GM12864 (cell line): ENCODE data around the gene TJP2.

Experiments
- DNase-seq: peaks from one replicate; pipeline ENCODE4 v3.0.0-alpha.2; 2011; ENCODE audit warnings: low read depth
- H3K4me3 ChIP-seq: 2 replicates; pipeline ENCODE4 v1.5.1; 2011; ENCODE audit warnings: mild to moderate bottlenecking, low read depth, low read length, control low read depth
- CTCF ChIP-seq: IDR thresholded peaks from 2 replicates; pipeline ENCODE4 v1.5.1; 2011; ENCODE audit warnings: low read depth, mild to moderate bottlenecking, moderate library complexity, low read length, control low read depth, inconsistent platforms; ENCODE audit errors: missing control alignments

The TJP2 gene

DNA sequence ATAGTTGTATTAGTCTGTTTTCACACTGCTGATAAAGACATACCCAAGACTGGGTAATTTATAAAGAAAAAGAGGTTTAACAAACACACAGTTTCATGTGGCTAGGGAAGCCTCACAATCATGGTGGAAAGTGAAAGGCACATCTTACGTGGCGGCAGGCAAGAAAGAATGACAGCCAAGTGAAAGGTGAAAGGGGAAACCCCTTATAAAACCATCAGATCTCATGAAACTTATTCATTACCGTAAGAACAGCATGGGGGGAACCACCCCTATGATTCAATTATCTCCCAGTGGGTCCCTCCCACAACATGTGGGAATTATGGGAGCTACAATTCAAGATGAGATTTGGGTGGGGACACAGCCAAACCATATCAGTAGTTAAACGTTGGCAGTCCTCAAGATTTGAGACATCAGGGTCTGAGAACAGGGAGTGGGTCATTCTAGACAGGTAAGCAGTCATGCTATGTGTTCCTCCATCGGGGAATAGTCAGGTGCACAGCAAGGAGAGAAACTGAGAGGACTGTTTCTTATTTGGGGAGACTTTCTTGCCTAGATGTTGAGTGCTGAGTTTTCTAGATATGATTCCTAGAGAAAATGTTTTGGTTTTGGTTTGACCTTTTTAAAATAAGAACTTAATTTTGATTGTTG is 105.1 kb downstream of the TJP2 start:
- H3K4me3 ChIP-seq, result no peak overlapping the region
- peak; percentile 10 for DNase-seq
- TF ChIP-seq CTCF, result no peak

DNA sequence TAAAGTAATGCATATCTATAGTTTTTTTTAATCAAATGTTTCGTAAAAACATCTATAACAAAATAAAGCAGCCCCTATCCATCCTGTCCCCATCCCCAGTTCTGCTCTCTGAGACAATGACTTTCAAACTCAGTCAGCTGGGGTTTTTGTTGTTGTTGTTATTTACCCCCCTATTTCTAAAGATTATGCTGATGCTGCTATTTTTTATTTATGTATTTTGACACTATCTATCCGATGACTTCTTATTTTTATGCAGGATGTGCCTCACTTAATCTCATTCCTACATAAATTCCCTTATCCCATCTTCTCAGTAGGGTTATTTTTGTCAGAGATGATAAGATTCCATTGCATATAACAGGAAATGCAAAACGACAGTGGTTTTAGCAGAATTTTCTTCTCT is 105.7 kb downstream of the TJP2 start:
- TF ChIP-seq CTCF, result no peak
- DNase-seq, result no peak
- no peak overlapping the region for H3K4me3 ChIP-seq

DNA sequence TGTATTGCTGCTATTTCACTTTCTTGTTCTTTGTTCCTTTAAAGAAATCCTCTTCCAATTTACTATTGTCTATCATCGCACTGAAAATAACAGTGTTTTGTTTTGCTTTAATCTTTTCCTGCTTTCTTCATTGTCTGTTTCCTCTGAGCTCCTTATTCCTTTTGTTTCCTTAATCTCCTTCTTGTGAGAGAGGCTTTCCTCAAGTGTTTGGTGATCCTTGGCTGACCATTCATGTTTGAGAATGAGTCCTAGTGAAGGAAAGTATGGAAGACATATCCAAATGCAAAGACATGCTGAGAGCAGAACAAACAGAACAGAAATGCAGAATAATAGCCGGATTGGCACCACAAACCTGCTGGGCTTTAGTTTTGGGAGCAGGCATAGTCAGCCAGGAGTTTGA is 108.9 kb downstream of the TJP2 start:
- no peak for TF ChIP-seq CTCF
- no peak overlapping the region for H3K4me3 ChIP-seq
- no peak for DNase-seq

DNA sequence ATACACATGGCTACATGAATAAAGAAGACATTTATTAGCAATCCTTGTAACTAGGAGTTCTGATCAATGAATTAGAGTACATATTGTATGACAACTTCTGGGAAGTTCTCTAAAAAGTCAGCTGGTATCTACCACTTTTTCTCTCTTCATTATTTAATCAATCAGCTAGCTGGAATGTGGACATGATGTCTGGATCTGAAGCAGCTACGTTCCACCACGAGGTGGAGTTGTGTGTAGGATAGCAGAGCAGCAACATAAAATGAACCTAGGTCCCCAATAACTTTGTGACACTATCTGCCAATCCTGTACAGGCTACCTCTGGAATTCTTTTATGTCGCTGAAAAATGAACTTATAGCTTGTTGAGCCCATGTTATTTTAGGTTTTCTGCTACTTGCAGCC is 118.0 kb downstream of the TJP2 start:
- no peak overlapping the region for H3K4me3 ChIP-seq
- TF ChIP-seq CTCF, result no peak
- DNase-seq, result no peak

DNA sequence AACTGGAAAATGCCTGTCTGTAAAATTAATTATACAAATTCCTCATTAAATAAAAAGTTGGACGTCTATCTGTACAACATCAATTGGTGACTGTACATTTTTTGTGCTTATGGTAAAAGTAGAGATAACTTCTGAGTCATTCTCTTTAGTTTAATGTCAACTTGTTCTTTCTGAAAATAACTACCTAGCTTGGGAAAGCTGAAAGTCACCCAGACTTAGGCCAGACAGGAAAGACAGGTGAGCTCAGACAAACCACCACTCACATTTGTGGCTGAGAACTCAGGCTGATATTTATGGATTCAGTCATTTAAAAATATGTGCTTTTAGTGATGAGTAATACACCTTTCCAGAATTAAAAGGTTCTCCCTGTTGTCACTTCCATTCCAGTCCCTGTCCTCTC is 119.1 kb downstream of the TJP2 start:
- H3K4me3 ChIP-seq, result no peak overlapping the region
- TF ChIP-seq CTCF, result no peak
- no peak for DNase-seq

DNA sequence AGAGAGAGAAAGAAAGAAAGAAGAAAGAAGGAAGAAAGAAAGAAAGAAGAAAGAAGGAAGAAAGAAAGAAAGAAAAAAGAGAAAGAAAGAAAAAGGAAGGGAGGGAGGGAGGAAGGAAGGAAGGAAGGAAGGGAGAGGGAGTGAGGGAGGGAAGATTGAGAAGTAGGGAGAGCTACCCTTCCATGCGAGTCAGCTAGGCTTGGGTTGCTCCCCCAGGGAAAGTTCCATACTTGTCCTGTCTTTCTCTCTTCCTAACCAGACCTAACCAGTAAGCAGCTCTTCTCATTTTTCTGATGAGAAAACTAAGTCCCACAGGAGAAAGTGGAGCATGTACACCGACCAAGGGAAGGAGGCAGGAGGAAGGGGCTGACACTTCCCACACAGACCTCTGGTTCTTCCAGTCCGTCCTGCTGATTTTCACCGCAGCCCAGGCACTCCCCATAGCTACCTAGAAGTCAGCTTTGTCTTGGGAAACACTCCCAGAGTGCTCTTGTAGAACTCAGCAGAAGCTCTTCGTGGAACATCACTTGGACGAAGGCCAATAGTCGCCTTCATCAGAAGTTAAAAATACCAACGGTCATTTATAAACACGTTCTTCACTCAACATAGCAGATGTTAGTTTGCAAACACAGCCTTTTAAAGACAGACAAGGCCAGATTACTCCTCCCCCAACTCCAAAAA is 121.9 kb downstream of the TJP2 start:
- no peak overlapping the region for H3K4me3 ChIP-seq
- TF ChIP-seq CTCF, result no peak
- no peak for DNase-seq

DNA sequence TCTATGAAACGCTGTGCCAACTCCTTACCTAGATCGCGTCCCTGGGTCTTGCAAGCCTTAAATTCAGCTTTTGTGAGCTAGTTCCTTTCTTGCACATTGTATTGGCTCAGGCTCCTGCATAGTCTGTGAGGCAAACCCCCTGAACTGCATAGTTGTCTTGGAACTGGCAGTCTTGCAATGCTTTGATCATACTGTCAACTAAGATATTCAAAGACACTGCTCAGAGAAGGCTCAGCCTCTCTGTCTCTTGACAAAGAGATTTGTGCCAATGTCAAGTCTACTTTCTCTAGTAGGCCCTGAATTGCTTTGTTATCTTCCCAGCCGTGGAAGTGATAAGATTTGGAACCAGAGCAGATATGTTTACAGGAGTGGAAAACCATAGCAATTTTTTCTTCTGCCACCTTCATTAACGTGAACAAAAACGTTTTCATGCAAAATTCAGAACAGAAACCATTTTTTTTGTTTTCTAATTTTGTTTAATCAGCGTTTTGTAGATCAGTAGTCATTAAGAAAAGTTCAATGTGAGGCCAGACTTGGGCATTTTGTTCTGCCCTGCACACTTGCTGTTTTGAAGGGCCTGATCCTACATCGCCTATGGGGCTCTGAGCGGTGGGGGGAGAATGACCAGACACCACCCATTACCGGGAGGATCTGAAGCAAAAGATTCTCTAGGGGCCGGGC is 123.4 kb downstream of the TJP2 start:
- DNase-seq, result no peak
- TF ChIP-seq CTCF, result no peak

More for the DNA sequence above, 123.4 kb downstream of the TJP2 start:
- H3K4me3 ChIP-seq, result no peak overlapping the region
